Measurements from ENCODE around the gene PTPN2. TPM values are rescaled to one million over a fixed set of nuclear protein-coding genes. Genes with fewer than 3 reads are reported as not detected.

Gene PTPN2
- total RNA-seq, 1 experiment from 2014 or later, result 58.1 TPM

GRCh38 chr18:12791610-12792009, 92.4 kb downstream of the PTPN2 start:
- H3K36me3 Mint-ChIP-seq (ENCODE audit: insufficient read depth, unreplicated experiment), result peaks cover 8% of the 10 kb centered on the region
- no peaks in the 10 kb centered on the region for H3K27me3 Mint-ChIP-seq (ENCODE audit: unreplicated experiment)
- no peaks in the 10 kb centered on the region for H3K4me1 Mint-ChIP-seq (ENCODE audit: low read depth, unreplicated experiment)
- DNase-seq, result no peak
- no peak for TF ChIP-seq CTCF (IDR thresholded peaks at IDR 0.05; ENCODE audit: unreplicated experiment)
- no peak overlapping the region for H3K27ac Mint-ChIP-seq (ENCODE audit: unreplicated experiment)
- H3K4me3 Mint-ChIP-seq (ENCODE audit: low read depth, unreplicated experiment), result no peak overlapping the region
- intact Hi-C loops (cut with micrococcal nuclease; ENCODE audit: unreplicated experiment), result no loop called here
- H3K9me3 Mint-ChIP-seq (ENCODE audit: low read depth, unreplicated experiment), result no peaks in the 10 kb centered on the region
- BruUV-seq (replicated peaks), result no TSS peak
- CTCF ChIA-PET, result no interaction called here

- CTCF ChIA-PET, result no interaction called here
- intact Hi-C loops (cut with micrococcal nuclease; ENCODE audit: unreplicated experiment), result no loop called here
Measured at GRCh38 chr18:12786669-12787068, 97.4 kb downstream of the PTPN2 start.

GRCh38 chr18:12783524-12783923, 100.5 kb downstream of the PTPN2 start:
- no peak for TF ChIP-seq CTCF (IDR thresholded peaks at IDR 0.05; ENCODE audit: unreplicated experiment)
- no TSS peak for BruUV-seq (replicated peaks)
- Mint-ChIP-seq H3K27ac (ENCODE audit: unreplicated experiment) (no peak overlapping the region), H3K9me3 (ENCODE audit: low read depth, unreplicated experiment) (no peaks in the 10 kb centered on the region), H3K27me3 (ENCODE audit: unreplicated experiment) (no peaks in the 10 kb centered on the region), H3K4me1 (ENCODE audit: low read depth, unreplicated experiment) (no peaks in the 10 kb centered on the region), H3K4me3 (ENCODE audit: low read depth, unreplicated experiment) (no peak overlapping the region), H3K36me3 (ENCODE audit: insufficient read depth, unreplicated experiment) (no peaks in the 10 kb centered on the region)
- intact Hi-C loops (cut with micrococcal nuclease; ENCODE audit: unreplicated experiment), result no loop called here
- DNase-seq, result no peak
- CTCF ChIA-PET, result interaction anchor here (0.7 kb wide), 1 partner anchor 55 kb away, joined by 3 read pairs; no protein-coding TSS in a partner anchor

More at GRCh38 chr18:12786669-12787068, 97.4 kb downstream of the PTPN2 start:
- no peak overlapping the region for H3K27ac Mint-ChIP-seq (ENCODE audit: unreplicated experiment)
- no peak for TF ChIP-seq CTCF (IDR thresholded peaks at IDR 0.05; ENCODE audit: unreplicated experiment)
- H3K27me3 Mint-ChIP-seq (ENCODE audit: unreplicated experiment), result no peaks in the 10 kb centered on the region
- no TSS peak for BruUV-seq (replicated peaks)
- no peaks in the 10 kb centered on the region for H3K4me1 Mint-ChIP-seq (ENCODE audit: low read depth, unreplicated experiment)
- H3K4me3 Mint-ChIP-seq (ENCODE audit: low read depth, unreplicated experiment), result no peak overlapping the region
- no peaks in the 10 kb centered on the region for H3K9me3 Mint-ChIP-seq (ENCODE audit: low read depth, unreplicated experiment)
- no peaks in the 10 kb centered on the region for H3K36me3 Mint-ChIP-seq (ENCODE audit: insufficient read depth, unreplicated experiment)
- no peak for DNase-seq

GRCh38 chr18:12782521-12782920, 101.5 kb downstream of the PTPN2 start:
- TF ChIP-seq CTCF (IDR thresholded peaks at IDR 0.05; ENCODE audit: unreplicated experiment), result no peak
- no TSS peak for BruUV-seq (replicated peaks)
- Mint-ChIP-seq H3K27ac (ENCODE audit: unreplicated experiment) (no peak overlapping the region), H3K9me3 (ENCODE audit: low read depth, unreplicated experiment) (no peaks in the 10 kb centered on the region), H3K4me1 (ENCODE audit: low read depth, unreplicated experiment) (no peaks in the 10 kb centered on the region), H3K27me3 (ENCODE audit: unreplicated experiment) (no peaks in the 10 kb centered on the region), H3K36me3 (ENCODE audit: insufficient read depth, unreplicated experiment) (no peaks in the 10 kb centered on the region), H3K4me3 (ENCODE audit: low read depth, unreplicated experiment) (no peak overlapping the region)
- CTCF ChIA-PET, result no interaction called here
- intact Hi-C loops (cut with micrococcal nuclease; ENCODE audit: unreplicated experiment), result no loop called here
- no peak for DNase-seq
